PC-3 (cell line): Measurements from ENCODE around the gene KRTAP5-3.

Source experiments
- CTCF ChIP-seq: fragments of 300-600 bp; sonication (generic); conservative IDR thresholded peaks from 2 replicates; pipeline ENCODE4 v1.5.1; 2017; ENCODE audit warnings: antibody characterized with exemption, low read depth, mild to moderate bottlenecking, low read length
- EZH2 ChIP-seq: fragments of 300-600 bp; sonication (generic); IDR thresholded peaks from one replicate; pipeline ENCODE4 v1.6.1; 2017; ENCODE audit warnings: antibody characterized with exemption, mild to moderate bottlenecking, low read length; ENCODE audit not compliant: unreplicated experiment
- EZH2phosphoT487 ChIP-seq: fragments of 300-600 bp; sonication (generic); IDR thresholded peaks from 2 replicates; pipeline ENCODE4 v1.6.1; 2018; ENCODE audit warnings: mild to moderate bottlenecking, antibody characterized with exemption, low read length, borderline replicate concordance

GRCh38 chr11:1572197-1573076 lies 35.8 kb downstream of the KRTAP5-3 start, which contains the start of gene DUSP8:
- no peak for TF ChIP-seq CTCF
- TF ChIP-seq EZH2phosphoT487: no peak
- TF ChIP-seq EZH2: no peak
